ENCODE data around the gene EYS. TPM values are rescaled to one million over a fixed set of nuclear protein-coding genes. Genes with fewer than 3 reads are reported as not detected.

EYS gene
- total RNA-seq, 3 donors from 2014 or later = 0.16 to 0.61 (median 0.60) TPM

DNA sequence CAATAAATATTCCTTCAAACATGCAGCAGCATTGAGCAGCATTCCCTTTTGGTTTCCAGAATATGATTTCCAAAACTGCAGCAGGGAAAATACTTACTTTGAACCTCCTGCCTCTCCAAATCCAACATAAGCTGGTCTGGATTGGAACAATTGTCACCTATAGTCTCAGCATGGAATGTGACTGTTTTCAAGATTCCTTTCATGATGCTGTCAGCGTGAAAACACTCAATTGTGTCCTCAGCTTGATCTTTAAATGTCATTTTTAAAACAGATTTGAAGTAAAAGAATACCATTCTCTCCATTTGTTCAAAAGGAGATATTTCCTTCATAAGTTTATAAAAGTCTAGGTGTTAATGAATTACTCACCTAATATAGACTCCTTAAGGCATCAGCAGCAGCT is 993.9 kb downstream of the EYS start:
- Histone ChIP-seq H3K4me3 (no peak overlapping the region), H3K4me1 (ENCODE audit: low read depth) (no peaks in the 10 kb centered on the region), H3K36me3 (ENCODE audit: low read depth) (no peaks in the 10 kb centered on the region), H3K9me3 (no peaks in the 10 kb centered on the region)
- TF ChIP-seq, protein P1, sequence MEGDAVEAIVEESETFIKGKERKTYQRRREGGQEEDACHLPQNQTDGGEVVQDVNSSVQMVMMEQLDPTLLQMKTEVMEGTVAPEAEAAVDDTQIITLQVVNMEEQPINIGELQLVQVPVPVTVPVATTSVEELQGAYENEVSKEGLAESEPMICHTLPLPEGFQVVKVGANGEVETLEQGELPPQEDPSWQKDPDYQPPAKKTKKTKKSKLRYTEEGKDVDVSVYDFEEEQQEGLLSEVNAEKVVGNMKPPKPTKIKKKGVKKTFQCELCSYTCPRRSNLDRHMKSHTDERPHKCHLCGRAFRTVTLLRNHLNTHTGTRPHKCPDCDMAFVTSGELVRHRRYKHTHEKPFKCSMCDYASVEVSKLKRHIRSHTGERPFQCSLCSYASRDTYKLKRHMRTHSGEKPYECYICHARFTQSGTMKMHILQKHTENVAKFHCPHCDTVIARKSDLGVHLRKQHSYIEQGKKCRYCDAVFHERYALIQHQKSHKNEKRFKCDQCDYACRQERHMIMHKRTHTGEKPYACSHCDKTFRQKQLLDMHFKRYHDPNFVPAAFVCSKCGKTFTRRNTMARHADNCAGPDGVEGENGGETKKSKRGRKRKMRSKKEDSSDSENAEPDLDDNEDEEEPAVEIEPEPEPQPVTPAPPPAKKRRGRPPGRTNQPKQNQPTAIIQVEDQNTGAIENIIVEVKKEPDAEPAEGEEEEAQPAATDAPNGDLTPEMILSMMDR (IDR thresholded peaks at IDR 0.05) = no peak
- no peak for ATAC-seq
- DNase-seq = no peak
- intact Hi-C loops (cut with DNase I, micrococcal nuclease) = no loop called here

DNA sequence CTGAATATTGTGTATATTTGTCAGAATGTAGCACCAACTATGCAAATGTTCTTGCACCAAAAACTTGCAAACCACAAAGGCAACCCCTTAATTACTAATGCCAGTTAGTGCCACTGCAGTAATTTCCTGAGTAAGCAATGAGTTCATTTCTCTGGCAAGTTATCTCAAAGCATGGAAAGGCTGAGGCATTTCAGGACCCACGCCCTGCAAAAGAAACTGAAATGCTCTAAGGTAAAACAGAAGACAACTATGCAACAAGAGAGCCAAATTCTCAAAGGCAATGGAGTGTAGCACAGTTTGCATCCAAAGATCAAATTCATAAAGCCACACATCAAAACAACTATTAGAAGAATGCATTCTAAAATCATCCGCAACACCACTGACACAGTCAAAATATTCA is 994.4 kb downstream of the EYS start:
- Histone ChIP-seq H3K36me3 (ENCODE audit: low read depth) (no peaks in the 10 kb centered on the region), H3K9me3 (no peaks in the 10 kb centered on the region), H3K4me1 (ENCODE audit: low read depth) (no peaks in the 10 kb centered on the region), H3K4me3 (no peak overlapping the region)
- TF ChIP-seq, protein P1 (IDR thresholded peaks at IDR 0.05) = no peak
- ATAC-seq (no peak), DNase-seq (no peak)
- intact Hi-C loops (cut with DNase I, micrococcal nuclease) = no loop called here

DNA sequence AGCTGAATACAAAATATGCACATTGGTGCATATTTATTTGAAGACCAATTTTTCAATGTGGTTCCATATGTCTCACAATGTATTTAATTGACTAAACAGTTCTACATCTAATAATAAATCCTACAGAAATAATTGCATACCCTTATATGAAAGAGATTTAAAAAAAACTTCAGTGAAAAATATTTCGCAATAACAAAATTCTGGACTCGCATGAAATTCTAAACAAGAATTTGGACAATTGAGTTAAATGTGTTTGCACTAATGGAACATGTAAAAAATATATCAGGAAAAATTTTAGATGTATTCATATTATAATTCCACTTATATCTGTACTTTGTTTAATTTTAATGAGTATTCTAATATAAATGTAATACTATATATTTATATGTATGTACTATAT is 1003.1 kb downstream of the EYS start:
- H3K4me3 ChIP-seq = no peak overlapping the region
- intact Hi-C loops (cut with DNase I, micrococcal nuclease) = no loop called here
- no peaks in the 10 kb centered on the region for H3K36me3 ChIP-seq (ENCODE audit: low read depth)
- H3K9me3 ChIP-seq = no peaks in the 10 kb centered on the region
- H3K4me1 ChIP-seq (ENCODE audit: low read depth) = no peaks in the 10 kb centered on the region
- no peak for ATAC-seq
- DNase-seq = no peak
- TF ChIP-seq, protein P1 (IDR thresholded peaks at IDR 0.05) = no peak

DNA sequence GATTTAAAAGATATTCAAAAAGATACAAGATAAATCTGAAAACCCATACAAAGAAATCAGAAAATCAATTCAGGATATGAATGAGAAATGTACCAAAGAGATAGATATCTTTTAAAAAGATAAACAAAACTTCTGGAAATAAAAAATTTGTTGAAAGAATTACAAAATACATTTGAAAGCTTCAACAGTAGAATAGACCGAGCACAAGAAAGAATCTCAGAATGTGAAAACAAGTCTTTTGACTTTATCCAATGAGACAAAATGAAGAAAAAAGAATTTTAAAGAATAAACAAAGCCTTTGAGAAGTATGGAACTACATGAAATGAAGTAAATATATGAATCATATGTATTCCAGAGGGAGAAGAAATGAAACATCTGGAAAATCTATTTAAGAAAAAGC is 1011.0 kb downstream of the EYS start:
- DNase-seq = no peak
- intact Hi-C loops (cut with DNase I, micrococcal nuclease) = no loop called here

GRCh38 chr6:64694356-64694755 is 1012.7 kb downstream of the EYS start:
- Histone ChIP-seq H3K36me3 (ENCODE audit: low read depth) (no peaks in the 10 kb centered on the region), H3K9me3 (peaks cover 8% of the 10 kb centered on the region), H3K4me1 (ENCODE audit: low read depth) (no peaks in the 10 kb centered on the region), H3K4me3 (no peak overlapping the region)
- TF ChIP-seq, protein P1 (IDR thresholded peaks at IDR 0.05) = no peak
- intact Hi-C loops (cut with DNase I, micrococcal nuclease) = no loop called here
- ATAC-seq = no peak
- no peak for DNase-seq

More for the DNA sequence above, 1011.0 kb downstream of the EYS start:
- ATAC-seq = no peak
- Histone ChIP-seq H3K9me3 (peaks cover 5% of the 10 kb centered on the region), H3K4me3 (no peak overlapping the region), H3K36me3 (ENCODE audit: low read depth) (no peaks in the 10 kb centered on the region), H3K4me1 (ENCODE audit: low read depth) (no peaks in the 10 kb centered on the region)
- TF ChIP-seq, protein P1 (IDR thresholded peaks at IDR 0.05) = no peak

DNA sequence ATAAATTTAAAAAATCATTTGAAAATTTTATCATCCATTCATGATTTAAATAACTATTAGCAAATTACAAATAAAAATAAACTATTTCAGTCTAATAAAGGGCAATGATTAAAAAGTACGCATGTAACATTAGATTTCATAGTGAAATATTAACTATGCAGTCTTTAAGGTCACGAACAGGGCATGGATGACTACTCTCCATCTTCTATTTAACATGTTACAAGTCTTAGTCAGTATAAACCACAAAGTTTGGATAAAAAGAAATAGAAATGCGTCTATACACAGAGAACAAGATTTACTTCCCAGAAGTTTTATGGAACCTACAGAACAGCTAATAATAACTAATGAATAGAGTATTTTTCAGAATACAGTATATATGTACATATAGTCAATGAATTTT is 1016.0 kb downstream of the EYS start:
- no peaks in the 10 kb centered on the region for H3K4me1 ChIP-seq (ENCODE audit: low read depth)
- no peak for ATAC-seq
- no peaks in the 10 kb centered on the region for H3K36me3 ChIP-seq (ENCODE audit: low read depth)
- H3K9me3 ChIP-seq = peaks cover 8% of the 10 kb centered on the region
- intact Hi-C loops (cut with DNase I, micrococcal nuclease) = no loop called here
- H3K4me3 ChIP-seq = no peak overlapping the region
- TF ChIP-seq, protein P1 (IDR thresholded peaks at IDR 0.05) = no peak
- no peak for DNase-seq

All from mucosa of descending colon (tissue), 3 donors.